Epithelial cell of proximal tubule (primary cell): Measurements from ENCODE around the gene PTPRB. TPM values are rescaled to one million over a fixed set of nuclear protein-coding genes. Genes with fewer than 3 reads are reported as not detected.

Source experiments
- DNase-seq: peaks from one replicate; pipeline ENCODE4 v3.0.0-alpha.2; 2011; ENCODE audit warnings: low read depth
- H3K4me3 ChIP-seq: 2 replicates; pipeline ENCODE4 v1.5.1; 2011; ENCODE audit warnings: low read depth, mild to moderate bottlenecking, low read length
- total RNA-seq: library from RNA; depleted of rRNA; stranded (reverse); fragments of >200 nt; gene quantifications from 2 replicates; pipeline ENCODE4 v1.2.3, GENCODE V29; 2015
- TF ChIP-seq, protein P1 (sequence below): conservative IDR thresholded peaks from 2 replicates; pipeline ENCODE4 v1.5.1; 2012; ENCODE audit warnings: low read depth, mild to moderate bottlenecking, low read length

Gene PTPRB
- total RNA-seq, 1 donor from 2014 or later: 1.6 TPM

DNA sequence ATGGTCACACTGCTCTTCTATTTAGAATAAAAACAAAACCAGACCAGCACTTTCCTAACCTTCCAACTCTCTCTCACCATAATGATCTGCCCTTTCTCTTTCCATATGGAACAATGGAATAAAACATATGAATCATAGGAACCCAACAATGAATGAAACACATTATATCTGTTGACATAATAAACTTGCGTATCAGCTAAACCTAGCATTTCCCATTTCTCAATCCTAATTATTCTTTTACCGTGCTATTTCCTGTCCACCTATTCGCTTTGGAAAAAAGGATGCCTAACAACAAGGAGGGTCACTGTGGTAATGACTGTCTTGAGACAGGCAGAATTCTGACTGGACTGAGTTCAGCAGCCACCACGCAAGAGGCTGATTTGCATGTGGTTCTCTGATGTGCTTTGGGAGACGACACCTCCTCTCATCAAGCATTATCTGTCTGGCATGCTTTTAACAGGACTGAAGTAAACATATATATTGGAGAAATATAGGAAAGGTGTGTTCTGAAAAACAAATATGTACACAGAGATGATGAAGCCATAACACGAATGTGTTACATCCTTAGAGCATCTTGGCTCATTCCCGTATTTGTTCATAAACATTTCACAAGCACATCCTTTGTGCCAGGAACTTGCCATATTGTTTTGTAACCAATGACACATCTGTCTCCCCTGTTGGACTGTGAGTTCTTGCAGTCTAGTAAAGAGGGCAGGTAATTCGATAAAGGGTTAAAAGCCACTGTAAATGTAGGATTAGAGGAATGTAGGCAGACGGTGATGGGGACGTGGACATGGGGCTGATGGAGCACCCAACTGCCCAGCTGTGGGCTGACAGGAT lies 87.7 kb downstream of the PTPRB start:
- H3K4me3 ChIP-seq: no peak overlapping the region
- TF ChIP-seq, protein P1, sequence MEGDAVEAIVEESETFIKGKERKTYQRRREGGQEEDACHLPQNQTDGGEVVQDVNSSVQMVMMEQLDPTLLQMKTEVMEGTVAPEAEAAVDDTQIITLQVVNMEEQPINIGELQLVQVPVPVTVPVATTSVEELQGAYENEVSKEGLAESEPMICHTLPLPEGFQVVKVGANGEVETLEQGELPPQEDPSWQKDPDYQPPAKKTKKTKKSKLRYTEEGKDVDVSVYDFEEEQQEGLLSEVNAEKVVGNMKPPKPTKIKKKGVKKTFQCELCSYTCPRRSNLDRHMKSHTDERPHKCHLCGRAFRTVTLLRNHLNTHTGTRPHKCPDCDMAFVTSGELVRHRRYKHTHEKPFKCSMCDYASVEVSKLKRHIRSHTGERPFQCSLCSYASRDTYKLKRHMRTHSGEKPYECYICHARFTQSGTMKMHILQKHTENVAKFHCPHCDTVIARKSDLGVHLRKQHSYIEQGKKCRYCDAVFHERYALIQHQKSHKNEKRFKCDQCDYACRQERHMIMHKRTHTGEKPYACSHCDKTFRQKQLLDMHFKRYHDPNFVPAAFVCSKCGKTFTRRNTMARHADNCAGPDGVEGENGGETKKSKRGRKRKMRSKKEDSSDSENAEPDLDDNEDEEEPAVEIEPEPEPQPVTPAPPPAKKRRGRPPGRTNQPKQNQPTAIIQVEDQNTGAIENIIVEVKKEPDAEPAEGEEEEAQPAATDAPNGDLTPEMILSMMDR: no peak
- DNase-seq: no peak

DNA sequence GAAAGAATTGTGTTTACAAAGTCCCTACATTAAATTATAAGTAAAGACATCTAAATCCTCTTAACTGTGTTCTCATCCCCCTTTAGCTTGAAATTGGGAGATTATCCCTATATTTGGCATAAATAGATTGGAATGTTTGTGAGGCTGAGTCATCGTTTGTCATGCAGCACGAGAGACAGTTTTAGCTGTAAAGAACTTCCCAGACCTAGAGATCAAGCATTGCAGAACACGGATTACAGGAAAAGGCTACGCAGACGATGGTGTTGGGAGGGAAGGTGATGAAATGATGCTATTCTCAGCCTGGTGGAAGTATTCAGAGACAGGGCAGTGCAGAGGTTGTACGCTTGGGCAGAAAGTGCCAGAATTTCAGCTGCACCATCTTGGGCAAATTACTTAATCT lies 93.8 kb downstream of the PTPRB start:
- DNase-seq: peak; percentile 33
- TF ChIP-seq, protein P1: no peak
- H3K4me3 ChIP-seq: no peak overlapping the region

GRCh38 chr12:70540996-70541395 lies 96.2 kb downstream of the PTPRB start:
- TF ChIP-seq, protein P1: no peak
- no peak overlapping the region for H3K4me3 ChIP-seq
- DNase-seq: no peak

- no peak for DNase-seq
- no peak overlapping the region for H3K4me3 ChIP-seq
- TF ChIP-seq, protein P1: no peak
These were observed 100.6 kb downstream of the PTPRB start for GRCh38 chr12:70536650-70537049.

GRCh38 chr12:70535896-70536374 lies 101.3 kb downstream of the PTPRB start:
- DNase-seq: no peak
- TF ChIP-seq, protein P1: no peak
- no peak overlapping the region for H3K4me3 ChIP-seq

DNA sequence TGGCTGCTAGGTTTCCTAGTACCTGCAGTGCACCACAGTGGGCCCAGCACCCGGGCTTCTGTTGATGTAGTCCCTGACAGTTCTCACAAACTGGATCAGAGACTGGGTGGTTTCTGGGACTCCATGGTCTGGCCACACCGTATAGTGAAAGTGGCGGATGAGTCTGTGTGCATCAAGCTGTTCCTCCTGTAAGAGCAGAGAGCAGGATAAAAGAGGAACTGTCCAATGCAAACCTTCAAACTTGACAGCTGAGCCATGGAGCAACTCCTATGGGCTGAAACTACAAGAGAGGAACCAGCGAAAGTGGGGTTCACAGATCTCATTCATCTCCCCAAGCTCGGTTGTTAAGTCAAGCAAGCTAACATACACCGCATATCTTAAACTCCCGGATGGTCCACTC lies 102.8 kb downstream of the PTPRB start:
- H3K4me3 ChIP-seq: no peak overlapping the region
- DNase-seq: no peak
- TF ChIP-seq, protein P1: no peak

DNA sequence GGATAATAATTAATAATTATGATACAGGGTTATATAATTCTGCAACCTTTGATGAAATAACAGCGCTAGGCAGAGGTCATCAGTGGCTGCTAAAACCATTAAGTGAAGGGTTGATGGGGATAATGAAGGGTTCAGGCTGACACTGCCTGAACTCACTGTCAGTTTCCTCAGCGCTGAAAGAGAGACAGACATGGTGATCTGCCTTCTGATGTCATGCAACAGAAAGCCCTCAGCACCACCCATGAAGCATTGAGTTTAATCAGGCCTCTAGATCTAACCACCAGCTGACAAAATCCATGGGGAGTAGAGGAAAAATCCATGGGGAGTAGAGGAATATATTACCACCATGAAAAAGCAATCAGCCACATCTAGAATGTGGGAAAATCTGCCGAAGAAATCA lies 107.6 kb downstream of the PTPRB start:
- TF ChIP-seq, protein P1: no peak
- no peak for DNase-seq
- H3K4me3 ChIP-seq: no peak overlapping the region
